HPDE6-E6E7 (cell line): ENCODE results near the gene TRNP1.

ENCODE experiments used
- DNase-seq: peaks from one replicate; pipeline ENCODE4 v3.0.0; 2011; ENCODE audit warnings: missing footprints; ENCODE audit errors: extremely low spot score

TRNP1 gene

DNA sequence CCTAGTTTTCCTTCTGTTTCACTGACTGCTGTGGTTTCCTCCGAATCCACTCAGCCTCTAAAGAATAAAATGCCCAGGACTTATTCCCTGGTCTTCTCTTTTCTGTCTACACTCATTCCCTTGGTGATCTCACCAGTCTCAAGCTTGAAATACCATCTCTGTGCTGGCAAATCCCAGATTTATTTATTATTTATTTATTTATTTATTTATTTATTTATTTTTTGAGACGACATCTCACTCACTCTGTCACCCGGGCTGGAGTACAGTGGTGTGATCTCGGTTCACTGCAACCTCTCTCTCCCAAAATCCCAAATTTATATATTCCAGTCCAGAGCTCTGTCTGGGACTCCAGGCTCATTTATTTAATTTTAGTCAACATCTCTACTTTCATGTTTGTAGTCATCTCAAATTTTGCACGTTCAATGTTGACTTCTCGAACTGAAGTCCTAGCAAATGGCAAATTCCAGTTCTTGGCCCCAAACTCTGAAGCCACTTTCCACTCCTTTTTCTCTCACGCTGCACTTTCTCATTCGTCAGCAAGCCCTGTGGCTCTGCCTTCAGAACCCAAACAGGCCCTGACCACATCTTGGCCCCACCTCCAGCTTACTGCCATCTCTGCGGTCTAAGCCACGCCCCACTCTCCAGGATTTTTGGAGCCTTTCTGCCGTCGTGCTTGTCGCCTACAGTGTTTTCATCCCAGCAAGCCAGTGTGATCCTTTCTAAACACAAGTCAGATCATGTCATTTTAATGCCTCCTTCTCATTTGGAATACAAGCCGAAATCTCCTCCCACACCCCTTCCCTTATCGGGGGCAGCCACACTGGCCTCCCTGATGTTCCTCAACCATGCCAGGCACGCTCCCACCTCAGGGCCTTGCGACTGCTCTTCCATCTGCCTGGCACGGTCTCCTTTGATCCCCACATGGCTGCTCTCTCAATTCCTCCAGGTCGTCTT lies 33.4 kb downstream of the TRNP1 start:
- DNase-seq = no peak

DNA sequence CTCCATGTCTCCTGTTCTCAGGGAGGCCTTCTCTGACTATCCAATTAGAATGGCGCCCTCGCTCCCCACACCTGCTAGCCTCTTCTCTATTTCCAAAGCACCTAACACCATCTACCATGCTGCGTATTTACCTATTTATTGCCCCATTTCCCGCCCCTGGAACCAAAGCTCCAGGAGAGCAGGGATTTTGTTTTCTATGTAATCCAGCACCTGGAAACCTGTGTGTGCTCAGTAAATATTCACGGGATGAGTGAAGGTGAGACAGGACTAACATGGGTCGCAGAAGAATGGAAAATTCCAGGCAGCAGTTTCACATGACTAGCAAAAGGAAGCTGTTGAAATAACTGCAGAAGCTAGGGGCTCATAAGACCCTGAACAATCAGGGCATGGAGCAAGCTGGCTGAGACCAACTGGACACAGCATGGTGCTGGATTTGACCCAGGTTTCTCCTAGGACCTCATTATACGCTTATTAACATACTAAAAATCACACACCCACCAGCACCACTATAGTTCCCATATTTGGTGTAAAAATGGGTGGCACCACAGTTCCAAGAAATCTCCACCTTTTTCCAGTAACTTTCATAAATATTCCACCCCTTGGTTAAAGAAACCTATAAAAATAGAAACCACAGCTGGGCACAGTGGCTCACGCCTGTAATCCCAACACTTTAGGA lies 34.2 kb downstream of the TRNP1 start:
- no peak for DNase-seq

DNA sequence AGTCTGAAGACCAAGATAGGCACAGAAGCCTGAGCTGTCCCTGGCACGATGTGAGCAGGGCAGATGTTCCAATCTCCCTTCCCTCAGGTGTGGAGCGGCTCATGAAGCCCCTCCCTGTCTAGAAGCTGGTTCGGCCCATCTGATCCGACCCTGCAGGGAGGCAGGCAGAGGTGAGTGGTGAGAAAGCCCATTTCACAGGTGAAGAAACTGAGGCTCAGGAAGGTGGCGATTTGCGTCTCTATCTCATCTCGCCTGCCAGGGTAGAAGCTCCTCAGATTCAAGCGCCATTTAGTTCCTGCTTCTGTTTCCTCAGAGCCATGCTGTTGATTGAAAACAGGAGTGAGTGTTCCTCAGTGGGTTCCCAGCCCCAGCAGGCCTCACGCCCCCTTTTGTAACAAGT lies 36.0 kb downstream of the TRNP1 start:
- DNase-seq = no peak

DNA sequence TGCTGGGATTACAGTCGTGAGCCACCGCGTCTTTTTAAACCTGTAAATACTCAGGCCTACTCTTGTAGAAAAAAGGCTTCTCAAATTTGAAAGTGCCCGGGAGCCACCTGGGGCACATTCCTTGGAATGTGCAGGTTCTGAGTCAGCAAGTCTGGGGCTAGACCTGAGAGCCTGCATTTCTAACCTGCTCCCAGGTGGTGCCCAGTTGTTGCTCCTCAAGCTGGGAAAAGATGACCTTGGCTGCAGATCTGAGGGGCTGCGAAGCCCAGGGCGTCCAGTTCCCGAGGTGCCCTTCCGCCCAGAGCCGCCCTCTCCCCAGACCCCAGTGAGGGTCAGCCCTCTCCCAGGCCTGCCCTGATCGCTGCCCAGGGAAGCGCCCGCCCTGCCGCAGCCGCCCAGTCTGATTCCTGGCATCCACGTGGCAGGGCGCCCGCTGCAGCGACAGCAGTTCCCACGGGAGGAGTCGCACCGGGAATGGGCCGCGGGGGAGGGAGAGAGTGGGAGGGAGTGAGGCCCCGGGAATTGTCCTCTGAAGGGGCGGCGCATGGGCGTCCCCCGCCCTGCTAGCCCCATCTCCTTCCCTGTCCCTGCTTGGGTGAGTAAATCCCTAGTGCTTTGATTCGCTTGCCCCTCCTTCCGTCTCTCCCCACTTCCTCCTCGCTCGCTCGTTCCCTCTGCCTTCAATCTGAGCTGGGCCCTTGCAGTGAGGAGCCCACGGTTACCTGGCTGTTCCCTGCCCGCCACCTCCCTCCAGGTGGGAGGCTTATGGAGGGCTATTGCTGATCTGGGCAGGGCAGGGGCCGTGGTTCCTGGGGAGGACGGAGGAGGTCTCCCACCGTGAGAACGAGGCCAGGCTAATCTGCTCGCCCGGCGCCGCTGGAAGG lies 38.0 kb downstream of the TRNP1 start:
- DNase-seq = peak; percentile 84

DNA sequence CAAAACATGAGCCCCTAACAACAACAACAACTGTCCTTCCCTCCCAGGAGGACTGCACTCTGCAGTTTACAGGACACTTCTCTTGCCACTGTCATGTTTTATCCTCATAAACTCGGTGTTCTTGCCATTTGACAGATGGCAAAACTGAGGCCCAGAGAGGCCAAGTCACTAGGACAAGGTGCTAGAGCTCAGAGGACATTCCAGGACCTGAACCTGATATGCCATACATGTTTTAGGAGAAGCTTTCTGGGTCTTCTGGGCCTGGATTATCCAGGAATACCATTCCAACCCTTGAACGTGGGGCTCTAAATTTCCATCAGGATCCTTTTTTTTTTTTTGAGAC lies 38.6 kb downstream of the TRNP1 start:
- DNase-seq = no peak

DNA sequence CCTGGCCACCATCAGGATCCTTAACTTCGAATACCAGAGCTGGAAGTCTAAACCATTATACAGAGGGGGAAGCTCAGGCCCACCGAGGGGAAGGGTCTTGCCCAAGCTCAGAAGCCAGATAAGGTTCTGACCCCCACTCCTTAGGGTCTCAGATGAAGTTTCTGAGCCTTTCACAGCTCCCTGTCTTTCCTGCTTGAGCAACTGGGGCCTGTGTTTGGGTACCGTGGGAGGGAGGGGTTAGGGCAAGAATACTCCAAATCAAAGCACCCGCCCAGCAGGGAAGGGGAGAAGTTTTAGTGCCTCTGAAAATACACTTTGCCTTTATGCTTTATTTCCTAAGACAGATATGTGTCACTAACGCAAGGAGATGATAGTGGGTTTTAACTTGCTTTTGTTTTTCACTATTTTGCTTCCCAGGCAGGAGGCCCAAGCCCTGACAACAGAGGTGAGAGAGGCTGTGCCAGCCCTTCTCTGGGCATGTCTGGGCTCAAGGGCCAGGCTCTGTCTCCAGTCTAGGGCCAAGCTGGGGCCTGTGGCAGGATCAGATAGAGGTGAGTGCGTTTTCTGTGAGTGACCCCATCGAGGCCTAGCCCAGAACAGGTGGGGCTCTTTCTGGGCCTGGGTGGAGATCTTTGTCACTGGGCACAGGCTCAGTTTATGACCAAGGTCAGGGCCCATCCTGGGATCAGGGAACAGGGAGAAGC lies 39.7 kb downstream of the TRNP1 start:
- no peak for DNase-seq

DNA sequence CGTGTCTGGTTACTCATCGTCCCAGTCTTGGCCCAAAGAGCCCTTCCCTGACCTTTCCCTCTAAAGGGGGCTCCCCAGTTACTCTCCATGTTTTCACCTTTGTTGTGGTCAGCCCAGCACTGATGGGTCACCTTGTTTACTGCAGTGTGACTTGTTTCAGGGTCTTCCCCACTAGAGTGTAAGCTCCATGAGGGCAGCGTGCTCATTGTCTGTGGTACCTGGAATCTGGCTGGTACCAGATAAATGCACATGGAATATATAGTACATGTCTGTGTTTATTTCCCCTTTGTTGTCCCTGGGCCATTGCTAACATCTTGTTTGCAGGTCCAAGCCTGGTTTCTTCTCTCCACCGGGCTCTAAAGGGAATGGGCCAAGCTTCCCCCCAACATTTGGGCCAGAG lies 41.9 kb downstream of the TRNP1 start:
- no peak for DNase-seq

DNA sequence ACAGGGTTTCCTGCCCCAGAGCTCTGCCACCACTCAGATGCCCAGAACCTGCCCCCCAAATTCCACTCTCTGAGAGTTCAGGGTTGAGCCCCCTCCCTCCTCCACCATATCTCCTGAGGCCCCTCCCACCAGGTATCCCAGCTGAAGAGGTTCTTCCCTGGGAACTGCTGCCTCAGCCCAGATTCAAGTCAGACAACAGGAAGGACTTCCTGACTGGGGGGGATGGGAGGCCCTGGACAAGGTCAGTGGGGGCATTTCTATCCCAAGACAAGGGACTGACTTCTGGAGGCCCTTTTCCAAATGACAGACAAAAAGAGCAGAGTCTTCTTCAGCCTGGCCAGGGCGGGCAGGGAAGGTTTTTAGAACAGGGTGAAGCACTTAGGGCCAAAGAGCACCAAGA lies 43.2 kb downstream of the TRNP1 start:
- no peak for DNase-seq

DNA sequence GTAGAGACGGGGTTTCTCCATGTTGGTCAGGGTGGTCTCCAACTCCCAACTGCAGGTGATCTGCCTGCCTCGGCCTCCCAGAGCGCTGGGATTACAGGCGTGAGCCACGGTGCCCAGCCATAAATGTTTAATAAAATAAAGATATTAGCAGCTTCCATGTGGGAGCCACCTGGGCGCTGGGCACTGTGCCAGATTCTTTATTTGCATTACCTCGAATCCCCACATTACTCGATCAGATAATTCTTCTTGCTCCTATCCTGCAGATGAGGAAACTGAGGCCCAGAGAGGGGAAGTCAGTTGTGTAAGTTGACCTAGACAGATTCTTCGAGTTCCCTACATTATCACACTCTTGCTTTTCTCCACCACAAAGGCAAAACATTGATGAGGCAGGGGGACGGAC lies 44.0 kb downstream of the TRNP1 start:
- DNase-seq = no peak

DNA sequence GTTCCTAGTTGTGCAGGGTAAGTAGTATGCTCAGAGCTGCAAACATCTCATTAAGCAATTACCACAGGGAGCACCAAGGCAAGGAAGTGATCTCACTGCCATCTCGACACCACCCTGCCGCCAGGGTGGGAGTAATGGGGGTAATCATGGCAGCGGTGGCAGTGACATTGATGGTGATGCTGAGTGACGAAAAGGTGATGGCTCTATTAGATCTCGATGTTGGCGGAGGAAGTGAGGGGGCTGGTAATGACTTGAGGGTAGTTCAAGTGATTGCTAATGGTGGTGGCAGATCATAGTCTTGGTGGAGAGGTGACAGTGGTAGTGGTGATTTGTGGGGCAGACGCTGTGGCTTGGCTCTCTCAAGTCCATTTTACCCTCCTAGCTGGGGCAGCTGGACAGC lies 44.5 kb downstream of the TRNP1 start:
- DNase-seq = no peak

DNA sequence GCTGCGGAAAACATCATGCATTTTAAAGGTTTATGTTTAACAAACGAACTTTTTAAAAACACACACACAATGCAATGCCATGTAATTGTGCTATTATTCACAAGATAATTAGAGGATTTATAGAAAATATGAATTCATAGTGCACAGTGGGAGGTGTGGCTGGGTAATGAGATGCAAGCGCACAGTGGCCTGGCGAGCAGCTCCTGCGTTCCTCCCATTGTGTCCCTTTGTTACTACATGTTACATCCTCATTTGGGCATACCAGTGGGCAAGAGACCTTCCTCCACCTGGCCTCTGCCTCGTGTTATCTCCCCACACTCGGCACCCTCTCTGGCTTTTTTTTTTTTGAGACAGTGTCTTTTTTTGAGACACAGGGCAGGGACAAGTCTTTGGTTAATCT lies 49.2 kb downstream of the TRNP1 start:
- DNase-seq = no peak

DNA sequence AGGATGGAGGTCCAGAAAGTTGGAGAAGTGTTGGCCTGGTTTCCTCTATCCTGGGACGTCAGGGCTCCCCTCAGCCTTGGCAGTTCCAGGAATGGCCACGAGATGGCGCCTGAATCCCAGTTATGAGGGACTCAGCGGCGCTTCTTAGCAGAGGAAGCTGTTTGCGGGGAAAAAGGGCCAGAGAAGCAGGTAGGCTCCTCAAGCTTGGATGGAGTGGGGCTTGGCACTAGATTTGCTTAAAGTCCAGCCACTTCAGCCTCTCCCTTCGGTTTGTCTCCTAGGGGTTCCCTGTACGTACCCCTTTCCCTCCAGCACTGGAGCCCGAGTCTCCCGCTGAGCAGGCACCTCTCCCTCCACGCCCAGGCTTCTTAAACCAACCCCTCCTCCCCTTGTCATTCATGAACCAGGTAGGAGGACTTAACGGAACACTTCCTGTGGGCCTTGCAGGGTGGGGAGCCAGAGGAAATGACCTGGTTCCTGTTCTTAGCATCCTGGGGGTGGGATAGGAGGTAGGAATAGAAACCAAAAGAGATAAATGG lies 51.2 kb downstream of the TRNP1 start:
- peak; percentile 77 for DNase-seq

DNA sequence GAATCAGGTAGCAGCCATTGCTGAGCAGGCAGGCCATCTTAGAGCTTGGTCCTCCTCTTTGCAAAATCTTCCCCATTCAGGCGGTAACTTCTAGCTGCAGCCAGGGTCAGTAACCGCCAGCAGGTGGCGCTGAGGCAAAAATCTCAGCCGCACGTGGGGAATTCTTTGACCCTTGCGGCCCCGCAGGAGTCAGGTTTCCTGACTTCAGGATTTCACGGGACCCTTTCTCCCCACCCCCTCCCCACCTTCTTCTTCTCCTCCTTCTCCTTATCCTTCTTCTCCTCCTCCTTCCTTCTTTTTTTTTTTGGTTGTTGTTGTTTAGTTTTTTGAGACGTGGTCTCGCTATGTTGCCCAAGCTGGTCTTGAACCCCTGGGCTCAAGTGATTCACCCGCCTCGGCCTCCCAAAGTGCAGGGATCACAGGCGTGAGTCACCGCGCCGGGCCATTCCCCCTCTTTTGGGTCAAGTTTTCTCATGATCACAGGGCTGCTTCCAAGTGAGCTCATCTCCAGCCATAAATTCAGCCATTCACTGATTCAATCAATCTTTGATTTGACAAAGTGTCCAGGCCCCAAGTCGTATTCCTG lies 52.6 kb downstream of the TRNP1 start:
- DNase-seq = peak; percentile 63

DNA sequence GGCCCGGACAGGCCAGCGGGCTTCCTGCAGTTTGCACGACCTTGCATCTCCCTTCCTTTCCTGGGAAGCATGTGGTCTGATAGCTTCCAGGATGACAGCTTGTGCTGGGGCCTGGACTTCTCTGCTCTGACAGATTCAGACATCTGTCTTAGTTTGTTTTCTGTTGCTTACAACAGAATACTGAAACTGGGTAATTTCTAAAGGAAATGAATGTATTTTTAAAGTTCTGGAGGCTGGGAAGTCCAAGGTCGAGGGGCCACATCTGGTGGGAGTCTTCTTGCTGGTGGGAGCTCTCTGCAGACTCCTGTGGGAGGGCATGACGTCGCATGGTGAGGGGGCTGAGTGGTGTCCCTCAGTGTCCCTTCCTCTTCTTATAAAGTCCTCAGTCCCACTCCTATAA lies 54.4 kb downstream of the TRNP1 start:
- DNase-seq = no peak

DNA sequence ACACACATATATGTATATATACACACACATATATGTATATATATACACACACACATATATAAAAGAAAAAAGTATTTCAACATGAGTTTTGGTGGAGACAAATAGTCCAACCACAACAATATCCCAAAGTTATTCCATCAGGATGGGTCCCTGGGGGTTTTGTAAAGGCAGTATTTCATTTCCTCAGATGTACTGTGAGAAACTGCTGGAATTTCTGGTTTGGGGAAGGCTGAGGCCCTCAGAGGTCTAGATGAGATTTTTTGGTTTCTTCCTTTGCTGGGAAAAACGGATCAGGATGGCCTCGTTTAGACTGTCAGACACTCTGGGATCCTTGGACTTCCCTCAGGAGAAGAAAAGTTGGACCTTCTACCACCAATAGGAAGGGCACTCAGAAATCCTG lies 55.6 kb downstream of the TRNP1 start:
- DNase-seq = no peak

DNA sequence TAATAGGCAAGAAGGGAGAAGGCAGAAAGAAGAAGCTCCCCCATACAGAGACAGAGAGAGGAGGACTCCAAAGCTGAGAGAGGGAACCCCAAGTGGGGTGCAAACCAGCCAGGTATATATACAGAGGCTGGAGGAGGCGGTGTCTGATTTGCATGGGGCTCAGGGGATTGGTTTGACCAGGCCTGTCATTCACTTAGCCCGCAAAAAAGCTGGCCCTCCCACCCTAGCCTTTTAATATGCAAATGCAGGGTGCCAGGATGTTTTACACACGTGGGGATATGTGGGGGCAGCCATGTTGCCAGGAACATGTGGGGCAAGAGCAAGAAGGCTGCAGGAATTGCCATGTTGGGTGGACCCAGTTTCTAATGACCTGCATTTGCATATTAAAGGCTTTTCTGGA lies 56.1 kb downstream of the TRNP1 start:
- no peak for DNase-seq
